Astrocyte (in vitro differentiated cells and primary cell): ENCODE data around the gene SLC51B.

Experiments used
- CTCF ChIP-seq: IDR thresholded peaks from 2 replicates; pipeline ENCODE4 v1.5.1; 2011; ENCODE audit warnings: low read depth, mild to moderate bottlenecking, inconsistent platforms, low read length, moderate library complexity; ENCODE audit not compliant: insufficient read depth
- EZH2 ChIP-seq: IDR thresholded peaks from 2 replicates; pipeline ENCODE4 v1.6.1; 2012; ENCODE audit warnings: mild to moderate bottlenecking, low read length, inconsistent platforms; ENCODE audit not compliant: insufficient read depth

GRCh38 chr15:64997745-64998375 is 47.3 kb upstream of the SLC51B start:
- no peak for TF ChIP-seq CTCF
- no peak for TF ChIP-seq EZH2
